GM19463 (cell line): ENCODE measurements around the gene C12orf60.

Source experiments
- ATAC-seq: cut with Tn5 transposase; IDR thresholded peaks from one replicate; pipeline ENCODE4 v1.9.1; 2021; ENCODE audit warnings: mild to moderate bottlenecking, moderate library complexity; ENCODE audit not compliant: unreplicated experiment

C12orf60 gene

GRCh38 chr12:14871247-14871646 lies 67.8 kb downstream of the C12orf60 start:
- no peak for ATAC-seq

GRCh38 chr12:14871886-14872285 lies 68.4 kb downstream of the C12orf60 start:
- ATAC-seq = no peak

- ATAC-seq = no peak
Measured at GRCh38 chr12:14873440-14874185, 70.1 kb downstream of the C12orf60 start.
